Stomach (tissue), 4 donors: Measurements from ENCODE around the gene MYO9A.

Experiments
- CTCF ChIP-seq, 7 experiments: fragments of 450-650 bp in 4 of 7; fragments of 200-600 bp in 3 of 7; sonication (generic) in 3 of 7; IDR thresholded peaks; one replicate each; pipeline ENCODE4 v1.5.1; 2016 to 2019; ENCODE audit warnings: antibody characterized with exemption in 7 of 7, control low read depth in 2 of 7, mild to moderate bottlenecking in 1 of 7
- EP300 ChIP-seq: sonication (generic); formaldehyde crosslinking; IDR thresholded peaks from one replicate; pipeline ENCODE4 v1.6.1; 2017; ENCODE audit warnings: antibody characterized with exemption
- POLR2AphosphoS5 ChIP-seq, 3 donors: sonication (generic); formaldehyde crosslinking; IDR thresholded peaks; one replicate each; pipeline ENCODE4 v1.6.1; 2016; ENCODE audit warnings: antibody characterized with exemption in 3 of 3

DNA sequence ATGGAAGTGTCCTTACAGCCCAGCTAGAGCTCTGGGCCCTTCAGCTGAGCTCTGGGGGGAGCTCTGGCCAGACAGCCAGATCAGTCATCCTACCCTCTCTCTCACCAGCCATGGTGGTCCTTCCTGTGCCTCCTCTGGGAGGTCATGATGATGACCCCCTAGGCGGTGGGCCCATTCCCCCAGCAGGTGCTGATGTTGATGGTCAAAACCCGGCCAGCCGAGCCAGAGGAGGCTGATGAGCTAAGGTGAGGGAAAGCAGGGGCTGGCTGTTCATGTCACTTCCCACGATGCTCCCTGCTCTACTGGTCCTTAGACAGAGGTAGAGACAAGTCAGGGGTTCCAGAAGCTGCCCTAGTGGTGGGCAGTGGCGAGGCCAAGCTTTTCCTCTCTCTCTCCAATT lies 44.6 kb upstream of the MYO9A start:
- no peak for TF ChIP-seq POLR2AphosphoS5 (IDR thresholded peaks at IDR 0.05)
- no peak for TF ChIP-seq EP300
- no peak for TF ChIP-seq CTCF (IDR thresholded peaks at IDR 0.05)
